GM21717 (cell line): ENCODE results near the gene RAD51B.

Source experiments
- ATAC-seq: cut with Tn5 transposase; IDR thresholded peaks from one replicate; pipeline ENCODE4 v1.9.1; 2021; ENCODE audit warnings: mild to moderate bottlenecking, moderate library complexity; ENCODE audit not compliant: unreplicated experiment

Gene RAD51B

GRCh38 chr14:68573722-68574121, 754.1 kb downstream of the RAD51B start:
- no peak for ATAC-seq

- ATAC-seq = no peak
Measured at GRCh38 chr14:68574461-68574860, 754.9 kb downstream of the RAD51B start.

- no peak for ATAC-seq
Measured at GRCh38 chr14:68574906-68575305, 755.3 kb downstream of the RAD51B start.

- ATAC-seq = no peak
Measured at GRCh38 chr14:68575426-68575825, 755.8 kb downstream of the RAD51B start.

GRCh38 chr14:68576031-68576430, 756.5 kb downstream of the RAD51B start:
- ATAC-seq = no peak

GRCh38 chr14:68576496-68577244, 757.1 kb downstream of the RAD51B start:
- ATAC-seq = no peak

- no peak for ATAC-seq
Measured at GRCh38 chr14:68577802-68578541, 758.4 kb downstream of the RAD51B start.

GRCh38 chr14:68578597-68578996, 759.0 kb downstream of the RAD51B start:
- ATAC-seq = no peak

- ATAC-seq = no peak
Measured at GRCh38 chr14:68580096-68580645, 760.6 kb downstream of the RAD51B start.

GRCh38 chr14:68580671-68581070, 761.1 kb downstream of the RAD51B start:
- no peak for ATAC-seq

GRCh38 chr14:68583548-68584280, 764.1 kb downstream of the RAD51B start:
- ATAC-seq = no peak

- ATAC-seq = no peak
Measured at GRCh38 chr14:68584786-68585185, 765.2 kb downstream of the RAD51B start.

- ATAC-seq = no peak
Measured at GRCh38 chr14:68585690-68586089, 766.1 kb downstream of the RAD51B start.

- ATAC-seq = no peak
Measured at GRCh38 chr14:68586896-68587751, 767.5 kb downstream of the RAD51B start.

GRCh38 chr14:68587931-68588330, 768.4 kb downstream of the RAD51B start:
- no peak for ATAC-seq

- no peak for ATAC-seq
Measured at GRCh38 chr14:68589447-68590200, 770.0 kb downstream of the RAD51B start.

- no peak for ATAC-seq
Measured at GRCh38 chr14:68590201-68590522, 770.6 kb downstream of the RAD51B start.

GRCh38 chr14:68591786-68592185, 772.2 kb downstream of the RAD51B start:
- ATAC-seq = no peak

- no peak for ATAC-seq
Measured at GRCh38 chr14:68592948-68593556, 773.5 kb downstream of the RAD51B start.
